ENCODE data around the gene AHI1. TPM values are rescaled to one million over a fixed set of nuclear protein-coding genes. Genes with fewer than 3 reads are reported as not detected.

Gene AHI1
- total RNA-seq, 1 experiment from 2014 or later: 22.8 TPM

- Histone ChIP-seq H3K4me3 (ENCODE audit: low read depth, low read length, poor library complexity, severe bottlenecking) (no peak overlapping the region), H3K27me3 (replicated peaks; ENCODE audit: insufficient read depth, low read depth, low read length, poor library complexity) (no peaks in the 10 kb centered on the region), H3K27ac (ENCODE audit: low read depth, low read length, poor library complexity, severe bottlenecking) (no peak overlapping the region), H3K9me3 (ENCODE audit: low read depth, low read length, poor library complexity, severe bottlenecking) (peaks cover 4% of the 10 kb centered on the region), H3K4me1 (ENCODE audit: insufficient read depth, low read length, poor library complexity, severe bottlenecking) (no peaks in the 10 kb centered on the region), H3K36me3 (ENCODE audit: insufficient read depth, low read length, poor library complexity, severe bottlenecking) (no peaks in the 10 kb centered on the region)
- CTCF ChIA-PET: no interaction called here
- BruUV-seq (replicated peaks): no TSS peak
- POLR2A ChIA-PET (ENCODE audit: low non-redundant PET): no interaction called here
- intact Hi-C loops (cut with micrococcal nuclease; ENCODE audit: unreplicated experiment): no loop called here
- TF ChIP-seq CTCF (conservative IDR thresholded peaks at IDR 0.05; ENCODE audit: low read depth, low read length) (no peak), EZH2 (IDR thresholded peaks at IDR 0.05; ENCODE audit: borderline replicate concordance, low read depth, low read length, poor library complexity, severe bottlenecking) (no peak)
- DNase-seq (ENCODE audit: low spot score): no peak
Observed at GRCh38 chr6:135514706-135515105, 17.2 kb upstream of the AHI1 start.

- H3K9me3 ChIP-seq (ENCODE audit: low read depth, low read length, poor library complexity, severe bottlenecking): no peaks in the 10 kb centered on the region
- intact Hi-C loops (cut with micrococcal nuclease; ENCODE audit: unreplicated experiment): loop anchor here (1.0 kb wide), 1 partner anchor 720 kb away; no protein-coding TSS in a partner anchor
- BruUV-seq (replicated peaks): no TSS peak
- ChIA-PET POLR2A (ENCODE audit: low non-redundant PET) (no interaction called here), CTCF (no interaction called here)
- no peaks in the 10 kb centered on the region for H3K27me3 ChIP-seq (replicated peaks; ENCODE audit: insufficient read depth, low read depth, low read length, poor library complexity)
- H3K36me3 ChIP-seq (ENCODE audit: insufficient read depth, low read length, poor library complexity, severe bottlenecking): no peaks in the 10 kb centered on the region
- H3K4me3 ChIP-seq (ENCODE audit: low read depth, low read length, poor library complexity, severe bottlenecking): no peak overlapping the region
- DNase-seq (ENCODE audit: low spot score): peak; percentile 61
- no peaks in the 10 kb centered on the region for H3K4me1 ChIP-seq (ENCODE audit: insufficient read depth, low read length, poor library complexity, severe bottlenecking)
- no peak overlapping the region for H3K27ac ChIP-seq (ENCODE audit: low read depth, low read length, poor library complexity, severe bottlenecking)
- no peak for TF ChIP-seq EZH2 (IDR thresholded peaks at IDR 0.05; ENCODE audit: borderline replicate concordance, low read depth, low read length, poor library complexity, severe bottlenecking)
- peak; percentile 70 for TF ChIP-seq CTCF (conservative IDR thresholded peaks at IDR 0.05; ENCODE audit: low read depth, low read length)
Observed at GRCh38 chr6:135506270-135506997, 8.9 kb upstream of the AHI1 start.

GRCh38 chr6:135505648-135506047 is 8.1 kb upstream of the AHI1 start:
- TF ChIP-seq CTCF (conservative IDR thresholded peaks at IDR 0.05; ENCODE audit: low read depth, low read length): no peak
- no peak for TF ChIP-seq EZH2 (IDR thresholded peaks at IDR 0.05; ENCODE audit: borderline replicate concordance, low read depth, low read length, poor library complexity, severe bottlenecking)
- Histone ChIP-seq H3K36me3 (ENCODE audit: insufficient read depth, low read length, poor library complexity, severe bottlenecking) (no peaks in the 10 kb centered on the region), H3K4me1 (ENCODE audit: insufficient read depth, low read length, poor library complexity, severe bottlenecking) (no peaks in the 10 kb centered on the region), H3K9me3 (ENCODE audit: low read depth, low read length, poor library complexity, severe bottlenecking) (no peaks in the 10 kb centered on the region), H3K27ac (ENCODE audit: low read depth, low read length, poor library complexity, severe bottlenecking) (no peak overlapping the region), H3K27me3 (replicated peaks; ENCODE audit: insufficient read depth, low read depth, low read length, poor library complexity) (no peaks in the 10 kb centered on the region), H3K4me3 (ENCODE audit: low read depth, low read length, poor library complexity, severe bottlenecking) (no peak overlapping the region)
- DNase-seq (ENCODE audit: low spot score): no peak
- CTCF ChIA-PET: no interaction called here
- intact Hi-C loops (cut with micrococcal nuclease; ENCODE audit: unreplicated experiment): loop anchor here (1.0 kb wide), 1 partner anchor 721 kb away; no protein-coding TSS in a partner anchor
- POLR2A ChIA-PET (ENCODE audit: low non-redundant PET): no interaction called here
- BruUV-seq (replicated peaks): no TSS peak
